ENCODE measurements around the gene SIGLEC1.

DNA sequence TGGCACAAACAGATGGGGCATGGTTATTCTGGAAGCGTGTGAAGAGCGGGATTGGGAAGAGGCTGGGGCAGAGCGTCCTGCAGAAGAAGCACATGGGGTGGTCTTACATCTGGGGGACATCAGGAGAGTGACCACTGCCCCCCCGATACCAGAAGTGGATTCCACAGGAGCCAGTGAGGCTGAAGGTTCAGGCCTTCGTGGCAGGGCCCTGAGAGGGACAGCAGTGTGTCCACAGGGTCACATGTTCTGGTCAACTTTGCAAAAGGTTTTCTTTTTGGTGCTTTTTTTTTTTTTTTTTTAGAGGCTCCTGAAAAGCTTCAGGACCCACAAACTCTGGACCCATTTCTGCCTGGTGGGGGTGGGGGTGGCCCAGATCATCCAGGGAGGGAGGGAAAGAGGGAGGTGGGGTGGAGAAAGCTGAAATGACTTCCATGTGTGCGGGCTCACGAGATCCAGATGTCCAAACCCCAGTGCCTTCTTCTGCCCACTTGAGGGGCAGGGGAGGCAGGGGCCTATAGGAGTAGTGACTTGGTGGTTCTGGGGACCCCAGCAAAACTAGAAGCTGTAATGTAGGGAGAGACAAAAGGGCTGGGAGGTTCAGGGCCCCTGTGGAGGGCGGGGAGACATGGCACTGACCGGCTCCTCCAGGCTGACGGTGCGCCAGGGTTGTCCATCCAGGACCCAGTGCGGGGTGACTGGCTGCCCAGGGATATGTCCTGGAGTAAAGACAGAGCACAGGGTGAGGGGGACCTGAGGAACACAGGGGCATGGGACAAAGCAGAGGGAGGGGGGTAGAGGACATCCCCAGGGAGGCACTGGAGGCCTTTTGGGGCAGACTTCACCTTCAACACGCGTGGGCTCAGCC is 33.3 kb downstream of the SIGLEC1 start:
- no peak for TF ChIP-seq CTCF (conservative IDR thresholded peaks at IDR 0.05; ENCODE audit: low read depth in 2 of 2)
- no peak for TF ChIP-seq EZH2 (IDR thresholded peaks at IDR 0.05; ENCODE audit: low read depth, unreplicated experiment)
- TF ChIP-seq POLR2AphosphoS5 (IDR thresholded peaks at IDR 0.05; ENCODE audit: low read depth), result no peak
